AG10803 (cell line): ENCODE measurements around the gene GARRE1.

ENCODE experiments used
- DNase-seq: peaks from one replicate; pipeline ENCODE4 v3.0.0; 2010; ENCODE audit warnings: low read depth
- H3K4me3 ChIP-seq: 2 replicates; pipeline ENCODE4 v1.5.1; 2011; ENCODE audit warnings: mild to moderate bottlenecking, low read length, control low read depth
- CTCF ChIP-seq: conservative IDR thresholded peaks from 2 replicates; pipeline ENCODE4 v1.5.1; 2011; ENCODE audit warnings: mild to moderate bottlenecking, low read length, control low read depth, inconsistent platforms

GARRE1 gene

GRCh38 chr19:34224996-34225658 is 29.2 kb upstream of the GARRE1 start:
- no peak overlapping the region for H3K4me3 ChIP-seq
- TF ChIP-seq CTCF, result no peak
- DNase-seq, result peak; percentile 23

DNA sequence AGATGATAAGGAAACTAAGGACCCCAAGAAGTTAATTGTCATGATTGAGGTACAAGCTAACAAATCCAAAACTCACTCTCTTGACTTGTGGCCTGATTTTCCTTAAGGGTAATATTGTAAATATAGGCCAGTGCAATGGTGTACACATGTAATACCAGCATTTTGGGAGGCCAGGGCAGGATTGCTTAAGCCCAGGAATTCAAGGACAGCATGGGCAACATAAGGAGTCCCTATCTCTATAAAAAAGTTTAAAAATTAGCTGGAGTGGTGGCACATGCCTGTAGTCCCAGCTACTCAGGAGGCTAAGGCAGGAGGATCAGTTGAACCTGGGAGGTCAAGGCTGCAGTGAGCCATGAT is 28.7 kb upstream of the GARRE1 start:
- TF ChIP-seq CTCF, result no peak
- no peak for DNase-seq
- H3K4me3 ChIP-seq, result no peak overlapping the region

- H3K4me3 ChIP-seq, result no peak overlapping the region
- TF ChIP-seq CTCF, result no peak
- DNase-seq, result no peak
These were observed 28.3 kb upstream of the GARRE1 start for GRCh38 chr19:34226036-34226435.

GRCh38 chr19:34228347-34228746 is 26.0 kb upstream of the GARRE1 start:
- no peak overlapping the region for H3K4me3 ChIP-seq
- peak; percentile 9 for DNase-seq
- no peak for TF ChIP-seq CTCF

DNA sequence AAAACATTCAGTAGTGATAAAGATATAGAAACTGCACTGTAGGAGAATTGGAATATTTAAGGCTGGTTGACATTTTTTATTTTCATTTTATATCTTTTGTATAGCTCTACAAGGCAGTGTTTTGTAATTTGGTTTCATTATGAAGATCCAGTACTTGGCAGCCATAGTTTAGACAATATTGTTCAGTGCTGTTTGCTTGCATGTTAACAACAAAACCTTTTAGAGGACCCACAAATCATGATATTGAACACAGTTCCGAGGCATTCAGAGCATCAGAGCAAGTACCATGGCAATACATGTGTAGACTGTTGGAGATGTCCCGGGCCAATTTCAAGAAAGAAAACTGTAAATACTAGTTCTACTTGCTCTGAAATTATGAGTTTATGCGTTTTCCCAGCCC is 25.6 kb upstream of the GARRE1 start:
- no peak for DNase-seq
- H3K4me3 ChIP-seq, result no peak overlapping the region
- no peak for TF ChIP-seq CTCF

GRCh38 chr19:34229721-34230120 is 24.6 kb upstream of the GARRE1 start:
- no peak for TF ChIP-seq CTCF
- H3K4me3 ChIP-seq, result no peak overlapping the region
- DNase-seq, result no peak

GRCh38 chr19:34230820-34231219 is 23.5 kb upstream of the GARRE1 start:
- no peak overlapping the region for H3K4me3 ChIP-seq
- no peak for DNase-seq
- no peak for TF ChIP-seq CTCF
